Measurements from ENCODE around the gene RDH16. TPM values are rescaled to one million over a fixed set of nuclear protein-coding genes. Genes with fewer than 3 reads are reported as not detected.
"Not testable (repeated sequence)": the region's sequence is repeated elsewhere in the genome, so short reads cannot be mapped to it uniquely, and the experiment has no call there.

Gene RDH16
- total RNA-seq, 3 donors from 2014 or later, result 0.14 to 0.28 (median 0.19) TPM

GRCh38 chr12:56914256-56914655, 43.2 kb downstream of the RDH16 start:
- Histone ChIP-seq H3K4me1 (ENCODE audit: low read depth) (no peaks in the 10 kb centered on the region), H3K9me3 (peaks cover 11% of the 10 kb centered on the region), H3K36me3 (ENCODE audit: low read depth) (no peaks in the 10 kb centered on the region), H3K4me3 (no peak overlapping the region)
- DNase-seq (no peak), ATAC-seq (no peak)
- TF ChIP-seq CTCF (IDR thresholded peaks at IDR 0.05), result no peak
- intact Hi-C loops (cut with DNase I, micrococcal nuclease), result no loop called here

GRCh38 chr12:56909403-56909802, 48.0 kb downstream of the RDH16 start:
- H3K4me3 ChIP-seq; ATAC-seq; H3K4me1 ChIP-seq (ENCODE audit: low read depth); intact Hi-C loops (cut with DNase I, micrococcal nuclease); H3K36me3 ChIP-seq (ENCODE audit: low read depth); DNase-seq: not testable (repeated sequence)
- H3K9me3 ChIP-seq, result peaks cover 14% of the 10 kb centered on the region

- Histone ChIP-seq H3K9me3 (peaks cover 14% of the 10 kb centered on the region), H3K36me3 (ENCODE audit: low read depth) (no peaks in the 10 kb centered on the region), H3K4me1 (ENCODE audit: low read depth) (no peaks in the 10 kb centered on the region), H3K4me3 (no peak overlapping the region)
- ATAC-seq, result no peak
- DNase-seq, result no peak
- TF ChIP-seq CTCF (IDR thresholded peaks at IDR 0.05), result no peak
- intact Hi-C loops (cut with DNase I, micrococcal nuclease), result no loop called here
These were observed 49.3 kb downstream of the RDH16 start for GRCh38 chr12:56908136-56908535.

GRCh38 chr12:56905852-56906251, 51.6 kb downstream of the RDH16 start:
- no peak overlapping the region for H3K4me3 ChIP-seq
- intact Hi-C loops (cut with DNase I, micrococcal nuclease), result no loop called here
- no peaks in the 10 kb centered on the region for H3K4me1 ChIP-seq (ENCODE audit: low read depth)
- no peak for TF ChIP-seq CTCF (IDR thresholded peaks at IDR 0.05)
- peaks cover 25% of the 10 kb centered on the region for H3K9me3 ChIP-seq
- ATAC-seq (no peak), DNase-seq (no peak)
- H3K36me3 ChIP-seq (ENCODE audit: low read depth), result no peaks in the 10 kb centered on the region

GRCh38 chr12:56903374-56903773, 54.0 kb downstream of the RDH16 start:
- ATAC-seq (no peak), DNase-seq (no peak)
- no peak for TF ChIP-seq CTCF (IDR thresholded peaks at IDR 0.05)
- no peak overlapping the region for H3K4me3 ChIP-seq
- H3K9me3 ChIP-seq, result peaks cover 26% of the 10 kb centered on the region
- no peaks in the 10 kb centered on the region for H3K4me1 ChIP-seq (ENCODE audit: low read depth)
- H3K36me3 ChIP-seq (ENCODE audit: low read depth), result no peaks in the 10 kb centered on the region
- intact Hi-C loops (cut with DNase I, micrococcal nuclease), result no loop called here

Other genes starting within 250 kb of the RDH16 start
- 100 to 1,000 TPM; 507 to 753 (median 639) TPM for gene NACA, start 232.3 kb downstream of the RDH16 start, total RNA-seq
- 10 to 100 TPM in 1 of 3 donors, 1 to 10 TPM in 2; 6.3 to 11.5 (median 6.8) TPM for gene PRIM1, start 205.3 kb downstream of the RDH16 start, total RNA-seq
- 1 to 10 TPM; 2.7 to 6.7 (median 3.8) TPM for gene HSD17B6, start 194.3 kb downstream of the RDH16 start, total RNA-seq
- not detected for gene SDR9C7, start 23.2 kb downstream of the RDH16 start, total RNA-seq
- gene ZBTB39, start 48.9 kb upstream of the RDH16 start, total RNA-seq, result 1 to 10 TPM; 3.5 to 8.6 (median 4.6) TPM
- 1 to 10 TPM in 2 of 3 donors, under 1 TPM in 1; 0.81 to 2.0 (median 1.8) TPM for gene TAC3, start 58.9 kb upstream of the RDH16 start, total RNA-seq
- gene MYO1A, start 92.5 kb upstream of the RDH16 start, total RNA-seq, result 100 to 1,000 TPM; 167 to 444 (median 219) TPM
- 10 to 100 TPM in 2 of 3 donors, 1 to 10 TPM in 1; 6.3 to 16.9 (median 10.2) TPM for gene NEMP1, start 121.2 kb upstream of the RDH16 start, total RNA-seq
- gene NAB2, start 131.5 kb upstream of the RDH16 start, total RNA-seq, result 10 to 100 TPM in 1 of 3 donors, 1 to 10 TPM in 2; 2.6 to 29.3 (median 3.9) TPM
- 100 to 1,000 TPM; 219 to 286 (median 281) TPM for gene STAT6, start 153.8 kb upstream of the RDH16 start, total RNA-seq
- 100 to 1,000 TPM; 128 to 223 (median 148) TPM for gene LRP1, start 170.9 kb upstream of the RDH16 start, total RNA-seq
- gene LRP1-AS, start 190.0 kb upstream of the RDH16 start, total RNA-seq, result not detected